Keratinocyte (primary cell): ENCODE results near the gene WDR49. TPM values are rescaled to one million over a fixed set of nuclear protein-coding genes. Genes with fewer than 3 reads are reported as not detected.

Experiments used
- DNase-seq: peaks from one replicate; pipeline ENCODE4 v3.0.0-alpha.2; 2011; ENCODE audit warnings: low read depth, missing footprints, low spot score
- FAIRE-seq: peaks from 2 replicates; lab custom pipeline; 2011; peaks lifted over from hg19 to GRCh38; lab: Jason Lieb, UNC
- H2AFZ ChIP-seq: 2 replicates; pipeline ENCODE4 v1.6.0; 2012; ENCODE audit warnings: low read length, control low read depth, inconsistent platforms; ENCODE audit not compliant: control insufficient read depth
- H3K27ac ChIP-seq: 2 replicates; pipeline ENCODE4 v1.5.1; 2011; ENCODE audit warnings: low read length; ENCODE audit not compliant: control insufficient read depth, insufficient read depth
- H3K27me3 ChIP-seq: 3 replicates; pipeline ENCODE4 v1.6.0; 2011; ENCODE audit warnings: low read length; ENCODE audit not compliant: control insufficient read depth, insufficient read depth; ENCODE audit errors: extremely low read depth
- H3K36me3 ChIP-seq, 2 experiments: 2 replicates in 1 of 2; 3 replicates in 1 of 2; pipeline ENCODE4 v1.5.1; 2011; ENCODE audit warnings: low read length in 2 of 2, mild to moderate bottlenecking in 1 of 2; ENCODE audit not compliant: control insufficient read depth in 2 of 2, insufficient read depth in 2 of 2; ENCODE audit errors: extremely low read depth in 1 of 2
- H3K4me1 ChIP-seq: 3 replicates; pipeline ENCODE4 v1.5.1; 2011; ENCODE audit warnings: low read length; ENCODE audit not compliant: control insufficient read depth, insufficient read depth; ENCODE audit errors: extremely low read depth
- H3K4me2 ChIP-seq: 3 replicates; pipeline ENCODE4 v1.6.0; 2011; ENCODE audit warnings: low read depth, low read length; ENCODE audit not compliant: control insufficient read depth, insufficient read depth; ENCODE audit errors: extremely low read depth
- H3K4me3 ChIP-seq, 3 experiments: fragments of 200-600 bp in 1 of 3; sonication (generic) in 1 of 3; 2 replicates in 2 of 3; 3 replicates in 1 of 3; pipeline ENCODE4 v1.5.1; 2011 to 2016; ENCODE audit warnings: low read length in 3 of 3, mild to moderate bottlenecking in 3 of 3, control low read depth in 2 of 3, inconsistent platforms in 1 of 3, low read depth in 1 of 3, mixed read lengths in 1 of 3, mixed run types in 1 of 3, moderate library complexity in 1 of 3; ENCODE audit not compliant: control insufficient read depth in 2 of 3, insufficient read depth in 2 of 3; ENCODE audit errors: extremely low read depth in 1 of 3
- H3K79me2 ChIP-seq: 2 replicates; pipeline ENCODE4 v1.6.0; 2012; ENCODE audit warnings: low read length; ENCODE audit not compliant: control insufficient read depth, insufficient read depth
- H3K9ac ChIP-seq: 3 replicates; pipeline ENCODE4 v1.6.0; 2011; ENCODE audit warnings: low read length; ENCODE audit not compliant: control insufficient read depth, insufficient read depth; ENCODE audit errors: extremely low read depth
- H3K9me1 ChIP-seq: 3 replicates; pipeline ENCODE4 v1.6.0; 2011; ENCODE audit warnings: low read length; ENCODE audit not compliant: control insufficient read depth, insufficient read depth; ENCODE audit errors: extremely low read depth
- H3K9me3 ChIP-seq: 2 replicates; pipeline ENCODE4 v1.5.1; 2012; ENCODE audit warnings: low read depth, low read length; ENCODE audit not compliant: control insufficient read depth
- H4K20me1 ChIP-seq: 3 replicates; pipeline ENCODE4 v1.6.0; 2011; ENCODE audit warnings: low read length; ENCODE audit not compliant: control insufficient read depth, insufficient read depth; ENCODE audit errors: extremely low read depth
- CTCF ChIP-seq, 3 experiments: IDR thresholded peaks in 1 of 3; conservative IDR thresholded peaks in 1 of 3; optimal IDR thresholded peaks in 1 of 3; 2 replicates in 2 of 3; 3 replicates in 1 of 3; pipeline versions ENCODE3 to v1.5.1; 2011; ENCODE audit warnings: low read length in 3 of 3, mild to moderate bottlenecking in 3 of 3, moderate library complexity in 2 of 3, control low read depth in 1 of 3, inconsistent platforms in 1 of 3; ENCODE audit not compliant: insufficient read depth in 2 of 3; ENCODE audit errors: extremely low read depth in 1 of 3
- EZH2 ChIP-seq: IDR thresholded peaks from one replicate; pipeline ENCODE4 v1.6.1; 2012; ENCODE audit warnings: inconsistent platforms, mild to moderate bottlenecking, low read length, moderate library complexity
- dilution Hi-C: fragments of 300-500 bp; cut with MboI; formaldehyde crosslinking; loops from one replicate; pipeline ENCODE4 v1.7.0; 2020; ENCODE audit warnings: low sequenced_read_pairs; ENCODE audit not compliant: extremely low pct_ligation_motif_present
- polyA plus RNA-seq, 5 experiments: library from polyadenylated mRNA; depleted of rRNA in 3 of 5; stranded (reverse) in 3 of 5; stranded (forward) in 1 of 5; unstranded in 1 of 5; fragments of >200 nt; gene quantifications; 1 replicate in 1 of 5; 2 replicates in 3 of 5; 3 replicates in 1 of 5; pipeline versions ENCODE4 v1.2.1 to v1.2.3, GENCODE V29; 2011 to 2012; ENCODE audit warnings: missing spikeins in 2 of 5, low read depth in 1 of 5, low replicate concordance in 1 of 5

WDR49 gene
- polyA plus RNA-seq, 1 donor (not counting 4 experiments of a cell fraction or from before 2014, with no cell fraction given), result not detected

GRCh38 chr3:167609156-167609555 is 44.6 kb downstream of the WDR49 start:
- Histone ChIP-seq H3K36me3 (no peaks in the 10 kb centered on the region), H3K9ac (no peak overlapping the region), H3K4me1 (no peaks in the 10 kb centered on the region), H3K27me3 (no peaks in the 10 kb centered on the region), H3K9me3 (no peaks in the 10 kb centered on the region), H3K4me3 (no peak overlapping the region), H3K9me1 (no peaks in the 10 kb centered on the region), H4K20me1 (no peaks in the 10 kb centered on the region), H3K4me2 (no peak overlapping the region), H3K79me2 (no peaks in the 10 kb centered on the region), H2AFZ (no peak overlapping the region), H3K27ac (no peak overlapping the region)
- no peak for DNase-seq
- dilution Hi-C loops, result no loop called here
- no peak for FAIRE-seq
- TF ChIP-seq EZH2, result no peak

GRCh38 chr3:167606836-167607235 is 46.9 kb downstream of the WDR49 start:
- Histone ChIP-seq H3K27ac (no peak overlapping the region), H3K27me3 (no peaks in the 10 kb centered on the region), H3K9me1 (no peaks in the 10 kb centered on the region), H4K20me1 (no peaks in the 10 kb centered on the region), H3K9ac (no peak overlapping the region), H2AFZ (no peak overlapping the region), H3K36me3 (no peaks in the 10 kb centered on the region), H3K4me3 (no peak overlapping the region), H3K4me1 (no peaks in the 10 kb centered on the region), H3K79me2 (no peaks in the 10 kb centered on the region), H3K4me2 (no peak overlapping the region), H3K9me3 (no peaks in the 10 kb centered on the region)
- no peak for DNase-seq
- FAIRE-seq, result no peak
- dilution Hi-C loops, result no loop called here
- TF ChIP-seq EZH2, result no peak
- no peak for TF ChIP-seq CTCF (optimal IDR thresholded peaks at IDR 0.05 in 1 of 3, IDR thresholded peaks at IDR 0.05 in 1 of 3, conservative IDR thresholded peaks at IDR 0.05 in 1 of 3; ENCODE audit: extremely low read depth in 1 of 3, insufficient read depth in 2 of 3, low read length in 3 of 3)

- TF ChIP-seq CTCF (optimal IDR thresholded peaks at IDR 0.05 in 1 of 3, IDR thresholded peaks at IDR 0.05 in 1 of 3, conservative IDR thresholded peaks at IDR 0.05 in 1 of 3; ENCODE audit: extremely low read depth in 1 of 3, insufficient read depth in 2 of 3, low read length in 3 of 3) (no peak), EZH2 (no peak)
- no peak for FAIRE-seq
Measured at GRCh38 chr3:167605871-167606270, 47.9 kb downstream of the WDR49 start.

More at GRCh38 chr3:167605871-167606270, 47.9 kb downstream of the WDR49 start:
- H3K4me2 ChIP-seq, result no peak overlapping the region
- H3K9me3 ChIP-seq, result no peaks in the 10 kb centered on the region
- dilution Hi-C loops, result no loop called here
- no peak overlapping the region for H3K9ac ChIP-seq
- no peaks in the 10 kb centered on the region for H3K27me3 ChIP-seq
- no peak for DNase-seq
- H3K4me1 ChIP-seq, result no peaks in the 10 kb centered on the region
- no peak overlapping the region for H3K27ac ChIP-seq
- H3K36me3 ChIP-seq, result no peaks in the 10 kb centered on the region
- H3K4me3 ChIP-seq, result no peak overlapping the region
- no peaks in the 10 kb centered on the region for H3K9me1 ChIP-seq
- H2AFZ ChIP-seq, result no peak overlapping the region
- H4K20me1 ChIP-seq, result no peaks in the 10 kb centered on the region
- H3K79me2 ChIP-seq, result no peaks in the 10 kb centered on the region
